Gastrocnemius medialis (tissue), 4 donors: Measurements from ENCODE around the gene RACGAP1. TPM values are rescaled to one million over a fixed set of nuclear protein-coding genes. Genes with fewer than 3 reads are reported as not detected.

ENCODE experiments used
- ATAC-seq, 2 donors: fragments of 150-250 bp; one replicate each; pipeline ENCODE4 v1.9.1; 2016
- DNase-seq, 2 donors: peaks; one replicate each; pipeline ENCODE4 v3.0.0-alpha.2; 2019
- H3K27ac ChIP-seq, 4 donors: fragments of 200-600 bp; sonication (generic); 1 replicate in 1 of 4; 2 replicates in 3 of 4; pipeline ENCODE4 v1.5.1; 2016 to 2018; ENCODE audit warnings: mild to moderate bottlenecking in 2 of 4, moderate library complexity in 1 of 4
- H3K27me3 ChIP-seq, 3 donors: fragments of 200-600 bp; sonication (generic) in 2 of 3; 1 replicate in 1 of 3; 2 replicates in 2 of 3; pipeline versions ENCODE4 v1.5.1 to v1.6.0; 2016 to 2019; ENCODE audit warnings: mild to moderate bottlenecking in 1 of 3, moderate library complexity in 1 of 3
- H3K36me3 ChIP-seq, 2 donors: fragments of 200-600 bp; sonication (generic) in 1 of 2; one replicate each; pipeline ENCODE4 v1.5.1; 2017 to 2018
- H3K4me1 ChIP-seq, 2 donors: fragments of 200-600 bp; sonication (generic) in 1 of 2; one replicate each; pipeline ENCODE4 v1.5.1; 2016 to 2017; ENCODE audit warnings: mild to moderate bottlenecking in 2 of 2
- H3K4me3 ChIP-seq, 4 donors: fragments of 200-600 bp; sonication (generic) in 3 of 4; 1 replicate in 1 of 4; 2 replicates in 3 of 4; pipeline ENCODE4 v1.5.1; 2016 to 2019; ENCODE audit warnings: mild to moderate bottlenecking in 2 of 4
- H3K9me3 ChIP-seq, 3 donors: fragments of 200-600 bp; sonication (generic) in 2 of 3; 1 replicate in 1 of 3; 2 replicates in 2 of 3; pipeline ENCODE4 v1.5.1; 2016 to 2019
- CTCF ChIP-seq, 5 experiments: fragments of 450-650 bp in 3 of 5; fragments of 200-600 bp in 2 of 5; sonication (generic) in 2 of 5; IDR thresholded peaks in 4 of 5; conservative IDR thresholded peaks in 1 of 5; 1 replicate in 4 of 5; 2 replicates in 1 of 5; pipeline ENCODE4 v1.5.1; 2016 to 2019; ENCODE audit warnings: antibody characterized with exemption in 5 of 5, mild to moderate bottlenecking in 3 of 5, moderate library complexity in 3 of 5
- POLR2A ChIP-seq, 2 donors: fragments of 450-650 bp; IDR thresholded peaks; one replicate each; pipeline ENCODE4 v1.6.1; 2017; ENCODE audit warnings: antibody characterized with exemption in 2 of 2, mild to moderate bottlenecking in 2 of 2, moderate library complexity in 2 of 2
- in situ Hi-C, 4 donors: fragments of 200-750 bp; cut with MboI; loops; one replicate each; pipeline versions ENCODE4 v1.15.0 to v1.8.0; 2017; ENCODE audit warnings: low sequenced_read_pairs in 4 of 4
- intact Hi-C: fragments of 100-400 bp; cut with DNase I; formaldehyde crosslinking; loops from one replicate; pipeline ENCODE4 v1.15.1; 2023; ENCODE audit warnings: low total_unique reads
- total RNA-seq, 4 donors: library from RNA; depleted of rRNA; stranded (reverse); fragments of >200 nt; gene quantifications; one replicate each; pipeline versions ENCODE4 v1.1.0 to v1.2.3, GENCODE V29; 2016

Gene RACGAP1
- total RNA-seq, 4 donors from 2014 or later = 5.6 to 13.3 (median 6.5) TPM

- DNase-seq = no peak
- H3K9me3 ChIP-seq = no peaks in the 10 kb centered on the region
- ATAC-seq = no peak
- in situ Hi-C loops = no loop called here
- no peaks in the 10 kb centered on the region for H3K36me3 ChIP-seq
- no peaks in the 10 kb centered on the region for H3K4me1 ChIP-seq
- no peak overlapping the region for H3K4me3 ChIP-seq
- H3K27me3 ChIP-seq = peaks cover 32 to 44% (median 34%) of the 10 kb centered on the region in 3 donors
- H3K27ac ChIP-seq = no peak overlapping the region
- TF ChIP-seq CTCF (IDR thresholded peaks at IDR 0.05 in 4 of 5, conservative IDR thresholded peaks at IDR 0.05 in 1 of 5) = no peak
- TF ChIP-seq POLR2A (IDR thresholded peaks at IDR 0.05) = no peak
- intact Hi-C loops = no loop called here
Observed at GRCh38 chr12:49956663-49957569, 68.4 kb downstream of the RACGAP1 start.

- H3K27me3 ChIP-seq = peaks cover 30 to 40% (median 32%) of the 10 kb centered on the region in 3 donors
- DNase-seq = no peak
- intact Hi-C loops = no loop called here
- no peak overlapping the region for H3K27ac ChIP-seq
- H3K9me3 ChIP-seq = no peaks in the 10 kb centered on the region
- no peaks in the 10 kb centered on the region for H3K4me1 ChIP-seq
- TF ChIP-seq CTCF (IDR thresholded peaks at IDR 0.05 in 4 of 5, conservative IDR thresholded peaks at IDR 0.05 in 1 of 5) = no peak
- no peak for TF ChIP-seq POLR2A (IDR thresholded peaks at IDR 0.05)
- no peaks in the 10 kb centered on the region for H3K36me3 ChIP-seq
- no peak overlapping the region for H3K4me3 ChIP-seq
- ATAC-seq = no peak
- in situ Hi-C loops = no loop called here
Observed at GRCh38 chr12:49955899-49956662, 69.2 kb downstream of the RACGAP1 start.

- ATAC-seq = no peak
Observed at GRCh38 chr12:49954863-49955830, 70.1 kb downstream of the RACGAP1 start.

More at GRCh38 chr12:49954863-49955830, 70.1 kb downstream of the RACGAP1 start:
- Histone ChIP-seq H3K27ac (no peak overlapping the region), H3K4me3 (no peak overlapping the region), H3K4me1 (no peaks in the 10 kb centered on the region), H3K9me3 (no peaks in the 10 kb centered on the region), H3K27me3 (peaks cover 20 to 30% (median 23%) of the 10 kb centered on the region in 3 donors), H3K36me3 (no peaks in the 10 kb centered on the region)
- in situ Hi-C loops = no loop called here
- intact Hi-C loops = no loop called here
- no peak for DNase-seq
- TF ChIP-seq CTCF (IDR thresholded peaks at IDR 0.05 in 4 of 5, conservative IDR thresholded peaks at IDR 0.05 in 1 of 5) (no peak), POLR2A (IDR thresholded peaks at IDR 0.05) (no peak)
